MCF 10A (cell line): Measurements from ENCODE around the gene PAK2. TPM values are rescaled to one million over a fixed set of nuclear protein-coding genes. Genes with fewer than 3 reads are reported as not detected.

Source experiments
- BruUV-seq: library from RNA; stranded (reverse); fragments of 400-500 nt; replicated peaks from 2 replicates; lab custom pipeline; 2021; lab: Mats Ljungman, UMichigan
- CTCF ChIA-PET: fragments of 300-600 bp; sonication (Branson Sonifier 250); formaldehyde crosslinking; extraction: SDS; loops from one replicate; lab custom pipeline; 2021; ENCODE audit warnings: antibody characterized with exemption, inconsistent platforms; lab: Yijun Ruan, JAX
- POLR2A ChIA-PET: fragments of 300-600, 350-650 bp; sonication (Branson Sonifier 250); formaldehyde crosslinking; extraction: SDS; loops from one replicate; lab custom pipeline; 2020; ENCODE audit warnings: antibody characterized with exemption, inconsistent platforms; lab: Yijun Ruan, JAX
- DNase-seq: peaks from one replicate; pipeline ENCODE4 v3.0.0-alpha.2; 2018; ENCODE audit not compliant: unreplicated experiment
- H3K27ac Mint-ChIP-seq: one replicate; pipeline ENCODE4 v1.8.0; 2022; ENCODE audit warnings: mild to moderate bottlenecking, low read depth, mixed read lengths; ENCODE audit not compliant: unreplicated experiment
- H3K27me3 Mint-ChIP-seq: one replicate; pipeline ENCODE4 v1.8.0; 2022; ENCODE audit warnings: mixed read lengths; ENCODE audit not compliant: insufficient read depth, unreplicated experiment
- H3K36me3 Mint-ChIP-seq: one replicate; pipeline ENCODE4 v1.8.0; 2022; ENCODE audit warnings: mild to moderate bottlenecking, moderate library complexity, mixed read lengths; ENCODE audit not compliant: insufficient read depth, unreplicated experiment
- H3K4me1 Mint-ChIP-seq: one replicate; pipeline ENCODE4 v1.8.0; 2022; ENCODE audit warnings: mixed read lengths; ENCODE audit not compliant: insufficient read depth, unreplicated experiment
- H3K4me3 Mint-ChIP-seq: one replicate; pipeline ENCODE4 v1.8.0; 2022; ENCODE audit warnings: mild to moderate bottlenecking, moderate library complexity, mixed read lengths; ENCODE audit not compliant: unreplicated experiment
- H3K9me3 Mint-ChIP-seq: one replicate; pipeline ENCODE4 v1.8.0; 2022; ENCODE audit warnings: mixed read lengths; ENCODE audit not compliant: unreplicated experiment
- CTCF ChIP-seq: fragments of 200-600 bp; IDR thresholded peaks from one replicate; pipeline ENCODE4 v1.8.0; 2022; ENCODE audit warnings: antibody characterized with exemption, mild to moderate bottlenecking; ENCODE audit not compliant: unreplicated experiment
- intact Hi-C: fragments of 100-400 bp; cut with micrococcal nuclease; formaldehyde crosslinking; loops from 2 replicates; pipeline ENCODE4 v1.14.1; 2022
- total RNA-seq: library from RNA; stranded (reverse); gene quantifications from 2 replicates; pipeline ENCODE4 v1.2.3, GENCODE V29; 2022

Gene PAK2
- total RNA-seq, 1 experiment from 2014 or later: 119 TPM

GRCh38 chr3:196778755-196779154 is 39.1 kb downstream of the PAK2 start:
- peak; percentile 20 for DNase-seq
- no TSS peak for BruUV-seq
- POLR2A ChIA-PET: interaction anchor here (0.6 to 2.9 kb wide), 5 partner anchors 15 to 89 kb away, joined by 3 to 14 read pairs (median 3); partner anchors contain the start of genes PAK2 and SENP5
- peak overlapping the region; percentile 95 for H3K27ac Mint-ChIP-seq
- no peak for TF ChIP-seq CTCF
- H3K4me1 Mint-ChIP-seq: peaks cover 32% of the 10 kb centered on the region
- CTCF ChIA-PET: no interaction called here
- intact Hi-C loops: no loop called here
- H3K9me3 Mint-ChIP-seq: no peaks in the 10 kb centered on the region
- H3K27me3 Mint-ChIP-seq: no peaks in the 10 kb centered on the region
- no peak overlapping the region for H3K4me3 Mint-ChIP-seq
- H3K36me3 Mint-ChIP-seq: peaks cover 34% of the 10 kb centered on the region

- no peak for TF ChIP-seq CTCF
- intact Hi-C loops: no loop called here
- no peaks in the 10 kb centered on the region for H3K27me3 Mint-ChIP-seq
These were observed 42.9 kb downstream of the PAK2 start for GRCh38 chr3:196782511-196782910.

GRCh38 chr3:196788528-196788927 is 48.9 kb downstream of the PAK2 start:
- H3K27ac Mint-ChIP-seq: no peak overlapping the region
- peaks cover 33% of the 10 kb centered on the region for H3K36me3 Mint-ChIP-seq
- DNase-seq: no peak
- no peaks in the 10 kb centered on the region for H3K27me3 Mint-ChIP-seq
- no TSS peak for BruUV-seq
- CTCF ChIA-PET: interaction anchor here (0.6 to 2.2 kb wide), 4 partner anchors 9 to 81 kb away, joined by 3 to 6 read pairs (median 3); partner anchors contain the start of gene PAK2
- intact Hi-C loops: no loop called here
- H3K4me3 Mint-ChIP-seq: no peak overlapping the region
- TF ChIP-seq CTCF: no peak
- peaks cover 16% of the 10 kb centered on the region for H3K4me1 Mint-ChIP-seq
- H3K9me3 Mint-ChIP-seq: no peaks in the 10 kb centered on the region
- POLR2A ChIA-PET: interaction anchor here (0.6 to 2.8 kb wide), 5 partner anchors 44 to 105 kb away, joined by 3 to 15 read pairs (median 3); partner anchors contain the start of genes PAK2 and SENP5

More at GRCh38 chr3:196782511-196782910, 42.9 kb downstream of the PAK2 start:
- Mint-ChIP-seq H3K4me1 (peaks cover 24% of the 10 kb centered on the region), H3K36me3 (peaks cover 57% of the 10 kb centered on the region), H3K4me3 (no peak overlapping the region), H3K9me3 (no peaks in the 10 kb centered on the region), H3K27ac (no peak overlapping the region)
- ChIA-PET POLR2A (interaction anchor here (2.8 kb wide), 1 partner anchor 42 kb away, joined by 20 read pairs; the partner anchor contains the start of gene PAK2), CTCF (no interaction called here)
- DNase-seq: no peak
- BruUV-seq: no TSS peak

DNA sequence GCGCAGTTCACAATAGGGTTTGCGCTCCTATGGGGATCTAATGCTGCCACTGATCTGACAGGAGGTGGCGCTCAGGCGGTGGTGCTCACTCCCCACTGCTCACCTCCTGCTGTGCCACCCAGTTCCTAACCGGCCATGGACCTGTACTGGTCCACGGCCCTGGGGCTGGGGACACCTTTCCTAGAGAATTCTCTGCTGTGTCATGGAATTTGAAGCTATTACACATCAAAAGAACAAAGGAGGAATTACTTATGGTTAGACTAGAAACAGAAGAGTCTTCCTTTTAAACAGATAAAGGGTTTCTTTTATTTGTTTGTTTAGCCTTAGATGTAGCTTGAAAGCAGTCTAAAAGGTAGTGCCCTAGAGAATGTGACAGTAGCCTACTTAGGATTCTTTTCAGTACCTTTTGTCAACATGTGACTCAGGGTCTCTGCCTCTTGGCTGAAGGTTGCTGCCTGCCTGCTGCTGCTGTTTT is 50.3 kb downstream of the PAK2 start:
- ChIA-PET POLR2A (interaction anchor here (1.1 to 2.8 kb wide), 6 partner anchors 9 to 78 kb away, joined by 3 to 15 read pairs (median 6); partner anchors contain the start of genes CEP19, PAK2, PIGX and SENP5), CTCF (interaction anchor here (1.0 to 2.2 kb wide), 2 partner anchors 10 to 12 kb away, joined by 3 to 6 read pairs; no protein-coding TSS in a partner anchor)
- BruUV-seq: no TSS peak
- no peak overlapping the region for H3K4me3 Mint-ChIP-seq
- no peak overlapping the region for H3K27ac Mint-ChIP-seq
- peak; percentile 13 for DNase-seq
- H3K36me3 Mint-ChIP-seq: peaks cover 30% of the 10 kb centered on the region
- H3K4me1 Mint-ChIP-seq: peaks cover 19% of the 10 kb centered on the region
- H3K27me3 Mint-ChIP-seq: no peaks in the 10 kb centered on the region
- intact Hi-C loops: no loop called here
- no peak for TF ChIP-seq CTCF
- H3K9me3 Mint-ChIP-seq: no peaks in the 10 kb centered on the region
